Body of pancreas (tissue), 4 donors: ENCODE data around the gene TIMMDC1.
A peak's percentile ranks its signal among the peaks of the same experiment; 100 is the strongest.

Source experiments
- POLR2A ChIP-seq, 3 donors: fragments of 450-650 bp; IDR thresholded peaks; one replicate each; pipeline ENCODE4 v1.6.1; 2016; ENCODE audit warnings: antibody characterized with exemption in 3 of 3, mild to moderate bottlenecking in 2 of 3
- TF ChIP-seq, protein P1 (sequence below), 7 experiments: fragments of 450-650 bp in 4 of 7; fragments of 200-600 bp in 3 of 7; sonication (generic) in 3 of 7; IDR thresholded peaks; one replicate each; pipeline ENCODE4 v1.5.1; 2016 to 2019; ENCODE audit warnings: antibody characterized with exemption in 7 of 7

DNA sequence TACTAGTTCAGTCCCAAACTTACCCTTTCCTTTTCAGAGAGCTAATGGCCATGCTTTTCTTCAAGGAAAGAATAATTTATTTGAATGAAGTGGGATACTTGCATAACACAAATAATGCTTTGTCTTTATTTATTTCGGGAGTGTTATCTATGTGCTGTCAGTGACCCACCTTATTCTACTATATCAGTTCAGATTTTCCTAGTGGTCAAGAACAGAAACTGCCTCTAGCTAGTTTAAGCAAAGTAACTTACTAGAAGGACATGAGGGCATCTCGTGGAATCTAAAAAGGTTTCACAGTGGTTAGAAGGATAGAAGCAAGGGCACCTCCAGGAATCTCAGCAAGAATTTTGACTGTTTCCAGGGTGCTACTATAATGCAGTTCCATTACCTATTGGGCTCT is 3.8 kb upstream of the TIMMDC1 start:
- TF ChIP-seq, protein P1, sequence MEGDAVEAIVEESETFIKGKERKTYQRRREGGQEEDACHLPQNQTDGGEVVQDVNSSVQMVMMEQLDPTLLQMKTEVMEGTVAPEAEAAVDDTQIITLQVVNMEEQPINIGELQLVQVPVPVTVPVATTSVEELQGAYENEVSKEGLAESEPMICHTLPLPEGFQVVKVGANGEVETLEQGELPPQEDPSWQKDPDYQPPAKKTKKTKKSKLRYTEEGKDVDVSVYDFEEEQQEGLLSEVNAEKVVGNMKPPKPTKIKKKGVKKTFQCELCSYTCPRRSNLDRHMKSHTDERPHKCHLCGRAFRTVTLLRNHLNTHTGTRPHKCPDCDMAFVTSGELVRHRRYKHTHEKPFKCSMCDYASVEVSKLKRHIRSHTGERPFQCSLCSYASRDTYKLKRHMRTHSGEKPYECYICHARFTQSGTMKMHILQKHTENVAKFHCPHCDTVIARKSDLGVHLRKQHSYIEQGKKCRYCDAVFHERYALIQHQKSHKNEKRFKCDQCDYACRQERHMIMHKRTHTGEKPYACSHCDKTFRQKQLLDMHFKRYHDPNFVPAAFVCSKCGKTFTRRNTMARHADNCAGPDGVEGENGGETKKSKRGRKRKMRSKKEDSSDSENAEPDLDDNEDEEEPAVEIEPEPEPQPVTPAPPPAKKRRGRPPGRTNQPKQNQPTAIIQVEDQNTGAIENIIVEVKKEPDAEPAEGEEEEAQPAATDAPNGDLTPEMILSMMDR (IDR thresholded peaks at IDR 0.05): peak in 1 of 7 experiments; percentile 3
- no peak for TF ChIP-seq POLR2A (IDR thresholded peaks at IDR 0.05)
